Measurements from ENCODE around the gene MYOM1.

GRCh38 chr18:3186678-3187658, 32.8 kb downstream of the MYOM1 start:
- TF ChIP-seq POLR2A (IDR thresholded peaks at IDR 0.05; ENCODE audit: low read length) = no peak
- TF ChIP-seq GATA1 (IDR thresholded peaks at IDR 0.05; ENCODE audit: low read depth, low read length) = no peak
